ENCODE results near the gene FAM219B. TPM values are rescaled to one million over a fixed set of nuclear protein-coding genes. Genes with fewer than 3 reads are reported as not detected.

The FAM219B gene
- total and polyA plus RNA-seq, 10 of the 15 experiments (the other 5 are each of a cell fraction or from before 2014, with no cell fraction given), result 7.6 to 53.2 (median 29.4) TPM

DNA sequence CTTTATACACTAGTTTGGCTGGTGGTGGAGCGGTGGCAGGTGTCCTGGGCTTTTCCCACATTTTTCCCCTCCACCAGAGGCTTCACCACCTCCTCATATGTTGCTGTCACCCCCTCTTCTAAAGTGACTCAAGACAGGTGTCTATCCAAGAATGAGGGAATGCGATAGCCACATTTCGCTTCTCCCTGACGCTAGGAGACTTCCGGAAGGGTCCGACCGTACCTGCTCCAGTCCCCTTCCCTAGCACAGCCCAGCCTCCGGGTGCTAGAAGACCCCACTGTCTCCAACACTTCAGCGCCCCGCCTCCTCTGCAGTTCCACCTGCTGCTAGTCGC is 34.0 kb downstream of the FAM219B start:
- Histone ChIP-seq H3K9me3 (replicated peaks; ENCODE audit: control insufficient read depth, insufficient read depth, low read length) (peaks cover 7% of the 10 kb centered on the region), H3K4me2 (ENCODE audit: control insufficient read depth, insufficient read depth) (peak overlapping the region; percentile 79), H2AFZ (ENCODE audit: control insufficient read depth, low read depth, low read length) (peak overlapping the region; percentile 83), H3K4me1 (ENCODE audit: control insufficient read depth, insufficient read depth, low read length) (peaks cover 34% of the 10 kb centered on the region), H3K27ac (ENCODE audit: control insufficient read depth, insufficient read depth) (peak overlapping the region; percentile 94), H4K20me1 (ENCODE audit: control insufficient read depth, insufficient read depth) (no peaks in the 10 kb centered on the region), H3K9ac (ENCODE audit: control insufficient read depth, insufficient read depth, low read length) (peak overlapping the region; percentile 70), H3K79me2 (ENCODE audit: control insufficient read depth, insufficient read depth, low read length) (peaks cover 50% of the 10 kb centered on the region), H3K27me3 (replicated peaks in 1 of 2; ENCODE audit: control insufficient read depth in 2 of 2, insufficient read depth in 2 of 2, low read length in 1 of 2) (no peaks in the 10 kb centered on the region), H3K4me3 (peak overlapping the region; percentile 93), H3K36me3 (ENCODE audit: control insufficient read depth in 2 of 2, insufficient read depth in 2 of 2, low read length in 1 of 2) (peaks cover under 1 to 9% of the 10 kb centered on the region in 2 experiments; a peak in 1 of 4 replicates)
- no peak for TF ChIP-seq RBBP5 (conservative IDR thresholded peaks at IDR 0.05)
- no peak for TF ChIP-seq LARP7 (IDR thresholded peaks at IDR 0.05)
- peak; percentile 47 for TF ChIP-seq MYC (IDR thresholded peaks at IDR 0.05; ENCODE audit: insufficient read depth, insufficient read length, insufficient replicate concordance, low read length, severe bottlenecking)
- no peak for TF ChIP-seq SMAD5 (IDR thresholded peaks at IDR 0.05; ENCODE audit: low read depth)
- TF ChIP-seq MXI1 (IDR thresholded peaks at IDR 0.05; ENCODE audit: low read depth, low read length), result 0 out of 2 replicates have a peak, but pooled peaks have one; percentile 33
- 0 out of 2 replicates have a peak, but pooled peaks have one; percentile 12 for TF ChIP-seq BACH1 (IDR thresholded peaks at IDR 0.05; ENCODE audit: borderline replicate concordance)
- no peak for TF ChIP-seq CREM (IDR thresholded peaks at IDR 0.05; ENCODE audit: low read depth)
- BruUV-seq (replicated peaks), result no TSS peak
- intact Hi-C loops (cut with micrococcal nuclease; ENCODE audit: unreplicated experiment), result no loop called here
- in situ Hi-C loops (cut with MboI), result no loop called here
- WGBS (ENCODE audit: insufficient coverage, insufficient replicate concordance, low lambda C conversion rate, missing lambda C conversion rate), result 2% methylated on average over 11 of the region's 11 CpGs
- FAIRE-seq (no peak), ATAC-seq (no peak), DNase-seq (ENCODE audit: low read depth, low spot score) (no peak)
- ChIA-PET CTCF (interaction anchor here (1.7 to 11.2 kb wide), 2 partner anchors 11 to 27 kb away, joined by 11 to 129 read pairs; no protein-coding TSS in a partner anchor), POLR2A (interaction anchor here (0.6 to 2.4 kb wide), 9 partner anchors 10 to 85 kb away, joined by 3 to 6 read pairs (median 4); no protein-coding TSS in a partner anchor), SMC1A (ENCODE audit: uncharacterized antibody, unreplicated experiment) (interaction anchor here (1.2 to 6.5 kb wide), 3 partner anchors 11 to 95 kb away, joined by 3 to 65 read pairs (median 52); no protein-coding TSS in a partner anchor), RAD21 (ENCODE audit: unreplicated experiment) (interaction anchor here (0.8 to 3.7 kb wide), 4 partner anchors 11 to 101 kb away, joined by 3 to 29 read pairs (median 8); no protein-coding TSS in a partner anchor)

Measured in GM12878 (cell line).